SK-N-MC (cell line): ENCODE results near the gene LMTK2.

ENCODE experiments used
- EZH2 ChIP-seq: fragments of 200-600 bp; sonication (generic); IDR thresholded peaks from one replicate; pipeline ENCODE4 v1.6.1; 2017; ENCODE audit warnings: antibody characterized with exemption
- POLR2AphosphoS5 ChIP-seq: IDR thresholded peaks from 2 replicates; pipeline ENCODE4 v1.6.1; 2012; ENCODE audit warnings: mild to moderate bottlenecking, low read depth, low read length, borderline replicate concordance

GRCh38 chr7:98156700-98157099 lies 50.0 kb downstream of the LMTK2 start:
- TF ChIP-seq POLR2AphosphoS5 (no peak), EZH2 (no peak)
